Lower leg skin (tissue), 3 donors: ENCODE results near the gene HIRA.

ENCODE experiments used
- POLR2A ChIP-seq, 2 donors: fragments of 450-650 bp; IDR thresholded peaks; one replicate each; pipeline ENCODE4 v1.6.1; 2016 to 2017; ENCODE audit warnings: antibody characterized with exemption in 2 of 2, mild to moderate bottlenecking in 1 of 2, moderate library complexity in 1 of 2
- TF ChIP-seq, protein P1 (sequence below), 3 donors: fragments of 450-650 bp; IDR thresholded peaks; one replicate each; pipeline ENCODE4 v1.5.1; 2016; ENCODE audit warnings: antibody characterized with exemption in 3 of 3, mild to moderate bottlenecking in 3 of 3, moderate library complexity in 2 of 3

GRCh38 chr22:19350947-19351346, 80.6 kb downstream of the HIRA start:
- TF ChIP-seq, protein P1, sequence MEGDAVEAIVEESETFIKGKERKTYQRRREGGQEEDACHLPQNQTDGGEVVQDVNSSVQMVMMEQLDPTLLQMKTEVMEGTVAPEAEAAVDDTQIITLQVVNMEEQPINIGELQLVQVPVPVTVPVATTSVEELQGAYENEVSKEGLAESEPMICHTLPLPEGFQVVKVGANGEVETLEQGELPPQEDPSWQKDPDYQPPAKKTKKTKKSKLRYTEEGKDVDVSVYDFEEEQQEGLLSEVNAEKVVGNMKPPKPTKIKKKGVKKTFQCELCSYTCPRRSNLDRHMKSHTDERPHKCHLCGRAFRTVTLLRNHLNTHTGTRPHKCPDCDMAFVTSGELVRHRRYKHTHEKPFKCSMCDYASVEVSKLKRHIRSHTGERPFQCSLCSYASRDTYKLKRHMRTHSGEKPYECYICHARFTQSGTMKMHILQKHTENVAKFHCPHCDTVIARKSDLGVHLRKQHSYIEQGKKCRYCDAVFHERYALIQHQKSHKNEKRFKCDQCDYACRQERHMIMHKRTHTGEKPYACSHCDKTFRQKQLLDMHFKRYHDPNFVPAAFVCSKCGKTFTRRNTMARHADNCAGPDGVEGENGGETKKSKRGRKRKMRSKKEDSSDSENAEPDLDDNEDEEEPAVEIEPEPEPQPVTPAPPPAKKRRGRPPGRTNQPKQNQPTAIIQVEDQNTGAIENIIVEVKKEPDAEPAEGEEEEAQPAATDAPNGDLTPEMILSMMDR (IDR thresholded peaks at IDR 0.05), result no peak
- no peak for TF ChIP-seq POLR2A (IDR thresholded peaks at IDR 0.05)
